ENCODE results near the gene SEC22C. TPM values are rescaled to one million over a fixed set of nuclear protein-coding genes. Genes with fewer than 3 reads are reported as not detected.
"Not testable (repeated sequence)": the region's sequence is repeated elsewhere in the genome, so short reads cannot be mapped to it uniquely, and the experiment has no call there.

The SEC22C gene
- total RNA-seq, 4 donors from 2014 or later = 30.5 to 56.4 (median 38.7) TPM

DNA sequence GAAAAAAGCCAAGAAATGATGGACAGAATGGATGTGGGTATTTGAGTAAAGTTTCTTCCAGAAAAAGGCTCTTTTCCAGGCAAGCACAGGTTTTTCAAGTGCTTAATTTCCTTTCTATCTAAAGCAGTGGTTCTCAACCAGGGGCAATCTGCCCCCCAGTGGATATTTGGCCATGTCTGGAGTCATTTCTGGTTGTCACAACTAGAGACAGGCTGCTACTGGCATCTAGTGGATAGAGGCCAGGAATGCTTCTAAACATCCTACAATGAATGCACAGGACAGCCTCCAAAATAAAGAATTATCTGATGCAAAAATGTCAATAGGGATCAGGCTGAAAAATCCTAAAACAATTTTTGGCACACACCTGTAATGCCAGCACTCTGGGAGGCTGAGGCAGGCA is 23.9 kb downstream of the SEC22C start:
- Histone ChIP-seq H3K27me3 (no peaks in the 10 kb centered on the region), H3K4me3 (no peak overlapping the region), H3K36me3 (peaks cover 0 to 87% (median 0%) of the 10 kb centered on the region in 3 donors), H3K9me3 (no peaks in the 10 kb centered on the region), H3K27ac (no peak overlapping the region), H3K4me1 (no peaks in the 10 kb centered on the region)
- DNase-seq = peak in 2 of 3 donors; percentile 34 to 69
- TF ChIP-seq, protein P1, sequence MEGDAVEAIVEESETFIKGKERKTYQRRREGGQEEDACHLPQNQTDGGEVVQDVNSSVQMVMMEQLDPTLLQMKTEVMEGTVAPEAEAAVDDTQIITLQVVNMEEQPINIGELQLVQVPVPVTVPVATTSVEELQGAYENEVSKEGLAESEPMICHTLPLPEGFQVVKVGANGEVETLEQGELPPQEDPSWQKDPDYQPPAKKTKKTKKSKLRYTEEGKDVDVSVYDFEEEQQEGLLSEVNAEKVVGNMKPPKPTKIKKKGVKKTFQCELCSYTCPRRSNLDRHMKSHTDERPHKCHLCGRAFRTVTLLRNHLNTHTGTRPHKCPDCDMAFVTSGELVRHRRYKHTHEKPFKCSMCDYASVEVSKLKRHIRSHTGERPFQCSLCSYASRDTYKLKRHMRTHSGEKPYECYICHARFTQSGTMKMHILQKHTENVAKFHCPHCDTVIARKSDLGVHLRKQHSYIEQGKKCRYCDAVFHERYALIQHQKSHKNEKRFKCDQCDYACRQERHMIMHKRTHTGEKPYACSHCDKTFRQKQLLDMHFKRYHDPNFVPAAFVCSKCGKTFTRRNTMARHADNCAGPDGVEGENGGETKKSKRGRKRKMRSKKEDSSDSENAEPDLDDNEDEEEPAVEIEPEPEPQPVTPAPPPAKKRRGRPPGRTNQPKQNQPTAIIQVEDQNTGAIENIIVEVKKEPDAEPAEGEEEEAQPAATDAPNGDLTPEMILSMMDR (IDR thresholded peaks at IDR 0.05) = peak in 4 of 6 experiments; percentile 29 to 52 (median 36)
- TF ChIP-seq POLR2A (IDR thresholded peaks at IDR 0.05) = no peak

DNA sequence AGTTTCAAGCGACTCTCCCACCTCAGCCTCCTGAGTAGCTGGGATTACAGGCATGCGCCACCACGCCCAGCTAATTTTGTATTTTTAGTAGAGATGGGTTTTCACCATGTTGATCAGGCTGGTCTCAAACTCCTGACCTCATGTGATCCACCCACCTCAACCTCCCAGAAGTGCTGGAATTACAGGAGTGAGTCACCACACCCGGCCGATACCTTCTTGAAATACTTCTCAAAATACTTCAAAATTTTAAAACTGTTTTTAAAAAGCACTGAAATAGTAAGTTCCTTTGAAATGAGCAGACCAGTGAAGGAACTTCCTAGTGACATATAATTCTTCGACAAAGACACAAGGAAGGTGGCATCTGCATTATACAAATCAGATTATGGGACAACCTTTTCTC is 24.9 kb downstream of the SEC22C start:
- Histone ChIP-seq H3K27ac (peak overlapping the region; percentile 11 to 60 (median 54)), H3K36me3 (peaks cover 0 to 88% (median 0%) of the 10 kb centered on the region in 3 donors)
- not testable (repeated sequence) for H3K9me3 ChIP-seq, H3K27me3 ChIP-seq, H3K4me3 ChIP-seq, H3K4me1 ChIP-seq, DNase-seq

DNA sequence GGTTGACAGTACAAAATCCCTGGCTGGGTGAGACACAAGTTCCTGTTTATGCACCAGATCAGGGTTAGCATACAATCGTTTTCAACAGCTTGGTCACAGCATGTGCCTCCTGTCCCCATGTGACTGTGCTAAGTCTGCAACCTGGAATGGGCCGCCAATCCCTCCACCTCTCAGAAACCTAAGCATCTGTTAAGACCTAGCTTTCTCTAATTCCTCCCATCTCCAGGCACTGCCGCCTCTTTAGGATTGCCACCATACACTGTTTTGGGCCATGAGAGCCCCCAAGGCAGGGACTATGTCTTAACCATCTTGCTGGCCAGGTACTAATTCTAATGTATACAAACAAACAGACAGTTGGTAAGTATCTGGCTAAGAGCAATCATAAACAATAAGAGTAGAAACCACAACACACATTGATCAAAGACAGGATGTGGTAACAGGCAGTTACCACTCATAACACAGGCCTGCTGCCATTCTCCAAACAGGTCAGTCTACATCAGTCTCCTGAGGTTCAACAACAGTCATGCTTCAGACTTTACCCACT is 25.6 kb downstream of the SEC22C start:
- Histone ChIP-seq H3K4me1 (no peaks in the 10 kb centered on the region), H3K36me3 (peaks cover 0 to 85% (median 0%) of the 10 kb centered on the region in 3 donors), H3K4me3 (no peak overlapping the region), H3K9me3 (no peaks in the 10 kb centered on the region), H3K27ac (peak overlapping the region in 3 of 4 donors; percentile 11 to 60 (median 59)), H3K27me3 (no peaks in the 10 kb centered on the region)
- no peak for TF ChIP-seq POLR2A (IDR thresholded peaks at IDR 0.05)
- TF ChIP-seq, protein P1 (IDR thresholded peaks at IDR 0.05) = no peak
- DNase-seq = peak in 2 of 3 donors; percentile 53 to 77

DNA sequence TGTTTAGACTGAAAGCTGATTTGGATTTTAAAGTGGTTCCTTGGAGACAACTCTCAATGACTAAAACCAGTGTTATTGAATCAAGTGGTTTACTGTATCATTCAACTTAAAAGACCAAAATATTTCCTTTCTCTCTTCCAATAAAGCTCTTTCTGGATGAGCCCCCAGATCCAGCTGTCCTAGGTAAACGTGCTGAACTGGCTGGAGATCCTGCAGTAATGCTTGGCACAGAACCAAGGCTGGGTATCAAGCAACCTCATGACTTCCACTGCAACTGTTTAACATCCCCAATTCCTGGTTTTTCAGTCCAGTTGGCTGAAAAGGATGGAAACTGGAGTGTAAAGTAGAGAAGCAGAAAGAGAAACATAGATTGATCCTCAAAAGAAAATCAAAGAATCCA is 28.9 kb downstream of the SEC22C start:
- no peak for TF ChIP-seq POLR2A (IDR thresholded peaks at IDR 0.05)
- TF ChIP-seq, protein P1 (IDR thresholded peaks at IDR 0.05) = no peak
- H3K36me3 ChIP-seq = peaks cover 0 to 64% (median 0%) of the 10 kb centered on the region in 3 donors
- DNase-seq = no peak

DNA sequence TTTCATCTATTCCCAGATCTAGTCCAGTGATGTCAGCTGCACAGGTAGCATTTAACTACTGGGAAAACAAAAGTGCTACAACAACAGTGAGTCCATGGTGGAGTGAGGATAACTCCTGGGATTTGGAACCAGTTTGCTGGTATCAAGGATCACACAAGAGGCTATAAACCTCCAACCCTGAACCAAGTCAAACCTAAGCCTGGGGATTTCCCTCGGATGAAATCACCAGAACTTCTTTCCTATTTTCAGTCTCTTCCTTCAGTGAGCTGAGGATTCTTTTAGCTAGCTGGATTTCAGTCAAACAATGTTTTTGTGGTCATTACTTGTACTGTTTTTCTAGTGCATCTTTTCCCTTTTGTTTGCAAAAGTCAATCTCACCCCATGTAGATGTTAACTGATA is 31.5 kb downstream of the SEC22C start:
- TF ChIP-seq, protein P1 (IDR thresholded peaks at IDR 0.05) = no peak
- no peak for TF ChIP-seq POLR2A (IDR thresholded peaks at IDR 0.05)
- DNase-seq = no peak
- H3K9me3 ChIP-seq = no peaks in the 10 kb centered on the region
- H3K36me3 ChIP-seq = peaks cover 0 to 39% (median 0%) of the 10 kb centered on the region in 3 donors
- peaks cover 0 to 11% (median 0%) of the 10 kb centered on the region in 4 donors for H3K4me1 ChIP-seq
- no peaks in the 10 kb centered on the region for H3K27me3 ChIP-seq
- H3K4me3 ChIP-seq = no peak overlapping the region
- H3K27ac ChIP-seq = no peak overlapping the region

More for the DNA sequence above, 28.9 kb downstream of the SEC22C start:
- H3K9me3 ChIP-seq = no peaks in the 10 kb centered on the region
- no peaks in the 10 kb centered on the region for H3K4me1 ChIP-seq
- H3K27me3 ChIP-seq = no peaks in the 10 kb centered on the region
- no peak overlapping the region for H3K27ac ChIP-seq
- H3K4me3 ChIP-seq = no peak overlapping the region

DNA sequence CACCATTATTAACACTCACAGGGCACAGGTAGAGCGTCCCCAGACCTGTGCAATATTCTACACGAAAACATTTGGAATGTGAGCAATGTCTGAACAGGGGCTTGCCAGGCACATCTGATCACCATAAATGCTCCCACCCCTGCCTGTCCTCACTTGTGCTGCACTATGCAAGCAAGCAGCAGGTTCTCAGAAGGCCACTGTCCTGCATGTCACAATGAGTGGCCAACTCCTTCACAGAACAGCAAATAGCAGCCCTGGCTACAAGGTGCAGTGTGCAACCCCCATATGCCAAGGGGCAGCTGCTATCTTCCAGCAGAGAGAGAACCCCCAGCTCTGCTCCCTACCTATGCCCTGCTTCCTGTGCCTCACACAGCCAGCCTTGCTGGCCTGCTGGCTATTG is 32.6 kb downstream of the SEC22C start:
- Histone ChIP-seq H3K27ac (no peak overlapping the region), H3K27me3 (no peaks in the 10 kb centered on the region), H3K4me1 (peaks cover 0 to 19% (median 0%) of the 10 kb centered on the region in 4 donors), H3K9me3 (no peaks in the 10 kb centered on the region), H3K36me3 (peaks cover 0 to 28% (median 0%) of the 10 kb centered on the region in 3 donors), H3K4me3 (no peak overlapping the region)
- TF ChIP-seq POLR2A (IDR thresholded peaks at IDR 0.05) = no peak
- TF ChIP-seq, protein P1 (IDR thresholded peaks at IDR 0.05) = no peak
- DNase-seq = no peak
